Upper lobe of left lung (tissue), 6 donors: ENCODE results near the gene ZFHX3. TPM values are rescaled to one million over a fixed set of nuclear protein-coding genes. Genes with fewer than 3 reads are reported as not detected.
A peak's percentile ranks its signal among the peaks of the same experiment; 100 is the strongest.

Experiments used
- ATAC-seq, 2 donors: fragments of 200-7000 bp; cut with Tn5 transposase; one replicate each; pipeline ENCODE4 v1.9.1; 2022; ENCODE audit warnings: mild to moderate bottlenecking in 2 of 2, moderate library complexity in 2 of 2; ENCODE audit not compliant: low FRiP score in 2 of 2
- DNase-seq, 2 donors: peaks; one replicate each; pipeline ENCODE4 v3.0.0-alpha.2; 2019 to 2020
- H3K27ac ChIP-seq, 4 donors: fragments of 200-600 bp; sonication (generic); one replicate each; pipeline ENCODE4 v1.5.1; 2016 to 2019
- H3K27me3 ChIP-seq, 4 donors: fragments of 200-600 bp; sonication (generic); one replicate each; pipeline ENCODE4 v1.5.1; 2017 to 2019
- H3K36me3 ChIP-seq, 4 donors: fragments of 200-600 bp; sonication (generic); one replicate each; pipeline ENCODE4 v1.5.1; 2016 to 2019
- H3K4me1 ChIP-seq, 4 donors: fragments of 200-600 bp; sonication (generic); one replicate each; pipeline ENCODE4 v1.5.1; 2018 to 2019
- H3K4me3 ChIP-seq, 4 donors: fragments of 200-600 bp; sonication (generic); one replicate each; pipeline ENCODE4 v1.5.1; 2017 to 2019; ENCODE audit warnings: mild to moderate bottlenecking in 2 of 4, moderate library complexity in 1 of 4
- H3K9me3 ChIP-seq, 4 donors: fragments of 200-600 bp; sonication (generic); one replicate each; pipeline ENCODE4 v1.5.1; 2018 to 2019
- CTCF ChIP-seq, 6 experiments: fragments of 450-650 bp in 4 of 6; fragments of 200-600 bp in 2 of 6; sonication (generic) in 2 of 6; IDR thresholded peaks; one replicate each; pipeline ENCODE4 v1.5.1; 2016 to 2019; ENCODE audit warnings: antibody characterized with exemption in 6 of 6
- EP300 ChIP-seq, 4 donors: sonication (generic); formaldehyde crosslinking; IDR thresholded peaks; one replicate each; pipeline ENCODE4 v1.5.1; 2017; ENCODE audit warnings: antibody characterized with exemption in 4 of 4, control low read depth in 2 of 4
- POLR2A ChIP-seq, 4 donors: fragments of 450-650 bp; IDR thresholded peaks; one replicate each; pipeline ENCODE4 v1.5.1; 2016 to 2017; ENCODE audit warnings: antibody characterized with exemption in 4 of 4, mild to moderate bottlenecking in 2 of 4
- POLR2AphosphoS5 ChIP-seq, 2 donors: sonication (generic); formaldehyde crosslinking; IDR thresholded peaks; one replicate each; pipeline ENCODE4 v1.5.1; 2017; ENCODE audit warnings: antibody characterized with exemption in 2 of 2
- WGBS, 2 donors: methylation state at CpG; one replicate each; pipeline ENCODE4 v1.1.5; 2017 to 2018; 5-methylcytosine and 5-hydroxymethylcytosine counted together
- total RNA-seq, 6 donors: library from RNA; depleted of rRNA in 4 of 6; stranded (reverse); fragments of >200 nt in 4 of 6; gene quantifications; one replicate each; pipeline versions ENCODE4 v1.1.0 to v1.2.1, GENCODE V29; 2016 to 2021
- donor health status: DM: no; HTN: no; CAD: no; lungs with moderate emphysema.
- donor health status: DM: no; HTN: yes; CAD: no; lungs with severe emphysema.

Gene ZFHX3
- total RNA-seq, 6 donors from 2014 or later = 22.4 to 40.3 (median 27.0) TPM

GRCh38 chr16:72939247-72939646 is 108.7 kb downstream of the ZFHX3 start:
- Histone ChIP-seq H3K4me1 (peaks cover 20 to 32% (median 24%) of the 10 kb centered on the region in 4 donors), H3K27ac (peak overlapping the region; percentile 65 to 75 (median 69)), H3K4me3 (no peak overlapping the region), H3K27me3 (no peaks in the 10 kb centered on the region), H3K36me3 (no peaks in the 10 kb centered on the region), H3K9me3 (no peaks in the 10 kb centered on the region)
- ATAC-seq (peak in 1 of 2 donors; percentile 30), DNase-seq (no peak)
- 65 to 88% methylated on average over 5 to 10 of the region's 10 CpGs for WGBS, 2 donors
- TF ChIP-seq CTCF (IDR thresholded peaks at IDR 0.05) (no peak), EP300 (IDR thresholded peaks at IDR 0.05) (no peak)

- H3K36me3 ChIP-seq = no peaks in the 10 kb centered on the region
- H3K4me3 ChIP-seq = no peak overlapping the region
- TF ChIP-seq EP300 (IDR thresholded peaks at IDR 0.05) = peak in 1 of 4 donors; percentile 34
- TF ChIP-seq POLR2AphosphoS5 (IDR thresholded peaks at IDR 0.05) = peak; percentile 26 to 54
- TF ChIP-seq POLR2A (IDR thresholded peaks at IDR 0.05) = no peak
- no peak for TF ChIP-seq CTCF (IDR thresholded peaks at IDR 0.05)
- peak in 1 of 2 donors; percentile 70 for DNase-seq
- no peaks in the 10 kb centered on the region for H3K9me3 ChIP-seq
- WGBS, 2 donors = 48 to 56% methylated on average over 7 of the region's 7 CpGs
- peak; percentile 76 to 93 for ATAC-seq
- H3K27me3 ChIP-seq = no peaks in the 10 kb centered on the region
- peak overlapping the region; percentile 65 to 75 (median 69) for H3K27ac ChIP-seq
- H3K4me1 ChIP-seq = peaks cover 20 to 33% (median 26%) of the 10 kb centered on the region in 4 donors
These were observed 109.1 kb downstream of the ZFHX3 start for GRCh38 chr16:72938795-72939164.

GRCh38 chr16:72937916-72938794 is 109.8 kb downstream of the ZFHX3 start:
- no peak for DNase-seq
- Histone ChIP-seq H3K27me3 (no peaks in the 10 kb centered on the region), H3K9me3 (no peaks in the 10 kb centered on the region), H3K36me3 (no peaks in the 10 kb centered on the region), H3K27ac (peak overlapping the region; percentile 25 to 75 (median 69)), H3K4me3 (no peak overlapping the region), H3K4me1 (peaks cover 20 to 33% (median 26%) of the 10 kb centered on the region in 4 donors)
- TF ChIP-seq POLR2AphosphoS5 (IDR thresholded peaks at IDR 0.05) (no peak), EP300 (IDR thresholded peaks at IDR 0.05) (no peak), CTCF (IDR thresholded peaks at IDR 0.05) (no peak), POLR2A (IDR thresholded peaks at IDR 0.05) (no peak)
- ATAC-seq = no peak
- 74 to 75% methylated on average over 22 of the region's 22 CpGs for WGBS, 2 donors

GRCh38 chr16:72937360-72937759 is 110.6 kb downstream of the ZFHX3 start:
- no peaks in the 10 kb centered on the region for H3K9me3 ChIP-seq

More at GRCh38 chr16:72937360-72937759, 110.6 kb downstream of the ZFHX3 start:
- WGBS, 2 donors = 88 to 90% methylated on average over 9 of the region's 9 CpGs
- Histone ChIP-seq H3K36me3 (no peaks in the 10 kb centered on the region), H3K27ac (no peak overlapping the region), H3K4me1 (peaks cover 22 to 33% (median 26%) of the 10 kb centered on the region in 4 donors), H3K27me3 (no peaks in the 10 kb centered on the region), H3K4me3 (no peak overlapping the region)
- no peak for TF ChIP-seq EP300 (IDR thresholded peaks at IDR 0.05)
- no peak for TF ChIP-seq POLR2A (IDR thresholded peaks at IDR 0.05)
- TF ChIP-seq CTCF (IDR thresholded peaks at IDR 0.05) = no peak
- no peak for TF ChIP-seq POLR2AphosphoS5 (IDR thresholded peaks at IDR 0.05)
- no peak for DNase-seq
- no peak for ATAC-seq
